Stomach (tissue), 4 donors: ENCODE data around the gene MCRS1.

ENCODE experiments used
- CTCF ChIP-seq, 7 experiments: fragments of 450-650 bp in 4 of 7; fragments of 200-600 bp in 3 of 7; sonication (generic) in 3 of 7; IDR thresholded peaks; one replicate each; pipeline ENCODE4 v1.5.1; 2016 to 2019; ENCODE audit warnings: antibody characterized with exemption in 7 of 7, control low read depth in 2 of 7, mild to moderate bottlenecking in 1 of 7
- EP300 ChIP-seq: sonication (generic); formaldehyde crosslinking; IDR thresholded peaks from one replicate; pipeline ENCODE4 v1.6.1; 2017; ENCODE audit warnings: antibody characterized with exemption

- TF ChIP-seq CTCF (IDR thresholded peaks at IDR 0.05) (no peak), EP300 (no peak)
These were observed 41.9 kb upstream of the MCRS1 start for GRCh38 chr12:49609875-49610154.
